Measurements from ENCODE around the gene CDKL5.

Gene CDKL5

DNA sequence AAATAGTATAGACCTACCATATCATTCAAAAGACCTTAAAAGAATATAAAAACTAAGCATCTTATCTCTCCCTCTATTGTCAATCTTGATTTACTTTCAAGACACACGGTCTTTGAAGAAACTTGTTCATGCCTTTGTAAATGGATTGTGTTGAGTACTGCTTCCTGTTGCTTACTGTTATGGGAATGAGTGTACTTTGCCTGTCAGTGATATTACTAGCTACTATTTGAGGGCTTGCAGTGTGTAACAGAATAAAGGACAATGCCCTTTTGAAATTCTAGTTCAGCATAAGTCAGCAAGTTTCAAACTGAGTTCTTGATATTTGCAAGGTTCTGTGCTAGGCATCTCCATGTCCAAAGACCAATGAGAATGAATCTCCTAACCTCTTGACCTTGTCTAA is 36.0 kb downstream of the CDKL5 start:
- no peak for DNase-seq

DNA sequence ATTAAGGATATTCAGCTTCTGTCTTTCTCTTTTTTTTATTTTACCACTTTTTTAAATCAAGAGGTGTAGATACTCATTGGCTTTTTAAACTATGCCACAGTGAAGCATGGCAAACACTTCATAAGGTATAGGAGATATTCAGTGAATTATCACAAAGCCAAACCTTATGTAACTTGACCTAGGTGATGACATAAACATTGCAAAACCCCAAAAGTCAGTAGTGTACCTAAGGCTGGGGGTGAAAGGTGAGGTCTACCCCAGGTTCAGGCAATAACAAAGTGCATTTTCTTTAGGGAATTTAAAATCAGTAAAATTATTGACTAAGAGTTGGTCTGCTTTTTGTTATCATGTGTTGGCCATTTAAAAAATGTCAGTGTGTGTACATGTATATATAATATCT is 39.1 kb downstream of the CDKL5 start:
- no peak for DNase-seq

GRCh38 chrX:18465051-18465450 is 39.6 kb downstream of the CDKL5 start:
- no peak for DNase-seq

- no peak for DNase-seq
Observed at GRCh38 chrX:18468599-18468998, 43.2 kb downstream of the CDKL5 start.

GRCh38 chrX:18471296-18471695 is 45.9 kb downstream of the CDKL5 start:
- DNase-seq = no peak

GRCh38 chrX:18490806-18491555 is 65.6 kb downstream of the CDKL5 start:
- no peak for DNase-seq

GRCh38 chrX:18491587-18492340 is 66.4 kb downstream of the CDKL5 start:
- DNase-seq = no peak

- DNase-seq = no peak
Observed at GRCh38 chrX:18534949-18535348, 109.5 kb downstream of the CDKL5 start.

DNA sequence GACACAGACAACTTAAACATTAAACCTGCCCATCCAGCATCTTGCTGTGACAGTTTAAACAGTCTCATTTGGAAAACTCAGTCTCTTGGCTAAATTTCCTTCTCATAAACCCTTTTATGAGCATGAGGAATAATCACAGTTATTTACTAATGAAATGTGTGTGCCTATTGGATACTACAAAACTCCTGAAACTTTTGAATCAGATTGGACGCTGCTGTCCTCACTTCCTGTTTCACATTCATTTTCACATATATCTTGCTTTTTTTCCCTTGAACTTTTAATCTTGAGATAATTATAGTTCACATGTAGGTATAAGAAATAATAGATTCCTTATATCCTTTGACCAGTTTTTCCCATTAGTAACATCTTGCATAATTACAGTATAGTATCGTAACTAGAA is 111.7 kb downstream of the CDKL5 start:
- DNase-seq = no peak

DNA sequence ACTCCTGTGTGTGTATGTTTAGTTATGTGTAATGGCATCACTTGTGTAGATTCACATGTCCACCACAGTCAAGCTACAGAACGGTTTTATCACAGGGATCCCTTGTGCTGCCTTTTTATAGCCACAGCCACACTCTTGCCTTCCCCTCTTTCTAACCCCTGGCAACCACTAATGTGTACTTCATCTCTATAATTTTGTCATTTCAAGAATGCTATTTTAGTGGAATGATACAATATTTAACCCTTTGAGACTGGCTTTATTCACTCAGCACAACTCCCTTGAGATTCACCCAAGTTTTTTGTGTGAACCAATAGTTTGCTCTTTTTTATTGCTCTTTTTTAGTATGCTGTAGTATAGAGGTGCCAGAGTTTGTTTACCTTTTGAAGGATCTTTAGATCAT is 112.1 kb downstream of the CDKL5 start:
- no peak for DNase-seq

GRCh38 chrX:18542131-18542530 is 116.7 kb downstream of the CDKL5 start:
- DNase-seq = no peak

DNA sequence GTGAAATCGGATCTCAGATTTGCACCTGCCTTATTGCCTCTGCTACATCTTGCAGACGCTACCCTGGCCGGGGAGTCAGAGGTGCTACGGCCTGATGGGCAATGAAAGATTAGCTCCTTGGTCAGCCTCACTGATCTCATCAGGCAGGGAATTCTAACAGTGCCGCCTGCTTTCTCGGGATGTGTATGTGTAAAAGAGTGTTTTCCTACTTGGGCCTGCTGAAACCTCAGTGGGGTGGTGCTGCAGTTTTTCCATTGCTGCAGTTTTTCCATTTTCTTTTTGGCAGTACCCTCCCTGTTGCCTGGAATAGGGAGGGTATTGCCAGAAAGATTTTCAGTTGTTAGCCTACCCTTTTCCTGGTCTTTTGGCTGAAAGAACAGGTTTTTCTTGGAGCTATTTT is 117.5 kb downstream of the CDKL5 start:
- no peak for DNase-seq

DNA sequence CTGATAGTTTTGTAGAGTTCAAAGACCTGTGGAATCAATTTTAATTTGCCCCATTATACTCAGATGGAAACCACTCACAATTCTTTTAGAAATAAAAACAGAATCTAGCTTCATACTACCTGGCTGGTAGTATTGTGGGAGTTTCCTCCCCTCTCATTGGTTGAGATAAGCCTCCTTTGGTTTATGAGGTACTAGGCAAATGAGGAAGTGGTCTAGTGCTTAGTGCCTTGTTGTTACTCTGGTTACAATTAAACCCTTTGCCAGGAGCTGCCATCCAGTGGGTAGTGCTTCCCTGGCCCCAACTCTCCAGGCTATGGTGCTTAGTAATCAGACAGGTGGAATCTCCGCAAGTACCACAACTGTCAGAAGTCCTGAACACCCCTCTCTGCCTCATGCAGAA is 118.3 kb downstream of the CDKL5 start:
- no peak for DNase-seq

DNA sequence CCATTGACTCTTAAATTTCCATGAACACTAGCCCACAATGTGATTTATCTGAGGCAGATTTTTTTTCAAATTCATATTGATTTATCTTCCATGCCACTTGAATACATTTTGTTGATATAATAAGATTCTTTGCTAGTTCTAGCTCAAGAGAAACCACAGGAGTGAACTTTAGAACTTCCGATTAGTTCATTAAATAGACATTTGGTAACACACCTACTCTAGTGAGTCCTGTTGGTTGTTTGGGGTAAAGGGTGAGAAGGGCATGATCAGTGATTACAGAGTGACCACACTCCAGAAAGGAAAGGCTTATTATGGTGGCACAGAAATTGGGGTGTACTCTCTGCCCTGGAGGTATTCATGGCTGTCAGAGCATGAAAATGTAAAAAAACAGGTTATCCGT is 120.4 kb downstream of the CDKL5 start:
- no peak for DNase-seq

DNA sequence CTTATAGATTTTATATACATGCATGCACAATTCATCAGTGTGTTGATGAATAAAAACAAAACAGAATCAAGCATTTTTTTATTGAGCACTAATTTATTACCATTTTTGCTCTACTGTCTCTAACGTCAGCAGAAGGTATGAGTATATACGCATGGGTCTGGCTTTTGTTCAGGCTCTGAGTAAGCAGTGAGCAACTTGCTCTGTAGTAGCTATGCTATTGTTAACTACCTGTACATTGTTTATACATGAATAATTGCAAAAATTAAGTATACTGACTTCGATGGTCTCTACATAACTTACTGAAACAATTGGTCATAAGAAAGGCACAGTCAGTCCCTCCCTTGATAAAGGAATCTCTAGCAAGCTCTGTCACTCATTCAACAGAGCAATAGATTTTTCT is 123.6 kb downstream of the CDKL5 start:
- no peak for DNase-seq

GRCh38 chrX:18549643-18550042 is 124.2 kb downstream of the CDKL5 start:
- no peak for DNase-seq

GRCh38 chrX:18557879-18558278 is 132.5 kb downstream of the CDKL5 start:
- no peak for DNase-seq

- DNase-seq = no peak
Observed at GRCh38 chrX:18558799-18559198, 133.4 kb downstream of the CDKL5 start.

- no peak for DNase-seq
Observed at GRCh38 chrX:18561020-18561419, 135.6 kb downstream of the CDKL5 start.

DNA sequence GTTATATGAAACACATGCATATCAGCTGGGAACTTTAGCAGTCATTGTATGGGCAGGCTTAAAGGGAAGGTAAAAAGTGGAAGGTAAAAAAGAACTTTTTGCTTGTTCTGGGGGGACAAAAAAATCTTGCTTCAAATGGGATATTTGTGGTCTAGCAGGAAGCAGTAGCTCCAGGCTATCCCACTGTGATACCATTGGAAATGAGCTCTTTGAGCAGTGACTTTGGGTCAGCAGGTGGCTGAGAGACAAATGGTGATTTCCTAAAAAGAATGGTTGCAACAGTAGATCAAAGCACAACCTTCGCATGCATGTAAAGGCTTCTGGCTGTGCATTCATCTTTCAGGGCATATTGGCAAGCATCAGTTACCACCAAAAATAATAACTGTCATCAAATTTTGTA is 140.3 kb downstream of the CDKL5 start:
- no peak for DNase-seq

DNA sequence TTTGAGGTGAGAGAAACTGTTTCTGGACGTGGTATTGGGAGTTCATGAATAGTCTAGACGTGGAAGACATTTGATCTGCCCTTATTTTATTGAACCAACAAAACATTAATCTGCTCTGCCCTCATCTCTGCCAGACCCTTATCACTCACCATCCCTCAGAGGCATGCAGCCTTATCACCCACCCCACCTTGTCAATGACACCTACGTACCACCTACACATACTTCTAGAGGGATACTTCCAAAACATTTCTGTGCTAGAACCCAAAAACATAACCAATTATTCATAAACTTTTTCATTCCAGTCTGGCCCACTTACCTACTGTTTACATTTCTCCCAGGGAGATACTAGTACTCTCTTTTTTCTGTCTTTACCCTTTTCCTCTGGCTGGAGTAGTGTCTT is 141.3 kb downstream of the CDKL5 start:
- DNase-seq = no peak

GRCh38 chrX:18573556-18573955 is 148.1 kb downstream of the CDKL5 start:
- DNase-seq = no peak

GRCh38 chrX:18574591-18574990 is 149.2 kb downstream of the CDKL5 start:
- no peak for DNase-seq

GRCh38 chrX:18575744-18576143 is 150.3 kb downstream of the CDKL5 start:
- no peak for DNase-seq

GRCh38 chrX:18577400-18577799 is 152.0 kb downstream of the CDKL5 start:
- no peak for DNase-seq

Data from NCI-H1930 (cell line).